HK-2 (cell line): ENCODE data around the gene LRTM1.

Experiments
- DNase-seq: peaks from one replicate; pipeline ENCODE4 v3.0.0-alpha.2; 2018; ENCODE audit not compliant: unreplicated experiment

LRTM1 gene

GRCh38 chr3:54939557-54940300 is 11.9 kb upstream of the LRTM1 start:
- no peak for DNase-seq

GRCh38 chr3:54936561-54936960 is 8.7 kb upstream of the LRTM1 start:
- no peak for DNase-seq

GRCh38 chr3:54935869-54936268 is 8.0 kb upstream of the LRTM1 start:
- no peak for DNase-seq

- no peak for DNase-seq
Observed at GRCh38 chr3:54932606-54933005, 4.7 kb upstream of the LRTM1 start.

GRCh38 chr3:54931182-54931581 is 3.3 kb upstream of the LRTM1 start:
- DNase-seq = no peak

GRCh38 chr3:54918516-54918915 is 9.3 kb downstream of the LRTM1 start:
- no peak for DNase-seq

- no peak for DNase-seq
Observed at GRCh38 chr3:54917862-54918261, 10.0 kb downstream of the LRTM1 start.

GRCh38 chr3:54917174-54917573 is 10.7 kb downstream of the LRTM1 start:
- no peak for DNase-seq

GRCh38 chr3:54916732-54917131 is 11.1 kb downstream of the LRTM1 start:
- no peak for DNase-seq

GRCh38 chr3:54915976-54916375 is 11.9 kb downstream of the LRTM1 start:
- no peak for DNase-seq

- DNase-seq = no peak
Observed at GRCh38 chr3:54915181-54915580, 12.7 kb downstream of the LRTM1 start.

- DNase-seq = no peak
Observed at GRCh38 chr3:54914180-54914579, 13.7 kb downstream of the LRTM1 start.

- no peak for DNase-seq
Observed at GRCh38 chr3:54909191-54909590, 18.7 kb downstream of the LRTM1 start.

- DNase-seq = no peak
Observed at GRCh38 chr3:54906763-54907162, 21.1 kb downstream of the LRTM1 start.

- DNase-seq = no peak
Observed at GRCh38 chr3:54905920-54906319, 21.9 kb downstream of the LRTM1 start.

- no peak for DNase-seq
Observed at GRCh38 chr3:54905261-54905888, 22.5 kb downstream of the LRTM1 start.

GRCh38 chr3:54901906-54902685 is 25.8 kb downstream of the LRTM1 start:
- no peak for DNase-seq

GRCh38 chr3:54900838-54901591 is 26.8 kb downstream of the LRTM1 start:
- no peak for DNase-seq

- no peak for DNase-seq
Observed at GRCh38 chr3:54899273-54899672, 28.6 kb downstream of the LRTM1 start.

- DNase-seq = no peak
Observed at GRCh38 chr3:54897028-54897711, 30.7 kb downstream of the LRTM1 start.

GRCh38 chr3:54895613-54896012 is 32.2 kb downstream of the LRTM1 start:
- DNase-seq = no peak

GRCh38 chr3:54892168-54892567 is 35.7 kb downstream of the LRTM1 start:
- DNase-seq = no peak
